K562 (cell line): ENCODE data around the gene RINT1. TPM values are rescaled to one million over a fixed set of nuclear protein-coding genes. Genes with fewer than 3 reads are reported as not detected.

Experiments used
- ATAC-seq: fragments of 200-7000 bp; cut with Tn5 transposase; 3 replicates; pipeline ENCODE4 v1.9.1; 2020; ENCODE audit warnings: moderate library complexity
- BruUV-seq: library from RNA; stranded (reverse); fragments of 400-500 nt; replicated peaks from 2 replicates; lab custom pipeline; 2021; lab: Mats Ljungman, UMichigan
- CTCF ChIA-PET: fragments of 300-600 bp; formaldehyde crosslinking; extraction: SDS; loops from one replicate; lab custom pipeline; 2021; ENCODE audit warnings: low intra/inter-chr PET ratio; lab: Yijun Ruan, JAX
- POLR2A ChIA-PET: fragments of 300-600, 350-650 bp; sonication (Branson Sonifier 250); formaldehyde crosslinking; extraction: SDS; loops from one replicate; lab custom pipeline; 2021; ENCODE audit warnings: antibody characterized with exemption, inconsistent platforms; lab: Yijun Ruan, JAX
- DNase-seq, 4 experiments: peaks; one replicate each; pipeline versions ENCODE4 v3.0.0 to v3.0.0-alpha.2; 2011 to 2018; ENCODE audit warnings: low spot score in 3 of 4, mixed read lengths in 3 of 4; ENCODE audit errors: extremely low read depth in 1 of 4
- FAIRE-seq: peaks from 2 replicates; lab custom pipeline; 2011; peaks lifted over from hg19 to GRCh38; lab: Jason Lieb, UNC
- H2AFZ ChIP-seq: 2 replicates; pipeline ENCODE4 v1.6.0; 2011; ENCODE audit warnings: low read depth, low read length, control low read depth, inconsistent platforms
- H3K27ac ChIP-seq: fragments of 200-600 bp; 3 replicates; pipeline ENCODE4 v1.8.0; 2011; ENCODE audit warnings: low read depth, mild to moderate bottlenecking, control low read depth, inconsistent platforms, low read length, moderate library complexity, mixed read lengths; ENCODE audit errors: extremely low read depth
- H3K27me3 ChIP-seq, 2 experiments: fragments of 300-600 bp in 1 of 2; 2 replicates in 1 of 2; 3 replicates in 1 of 2; pipeline versions ENCODE4 v1.6.0 to v1.8.0; 2011; ENCODE audit warnings: inconsistent platforms in 2 of 2, low read length in 2 of 2, mild to moderate bottlenecking in 1 of 2, mixed read lengths in 1 of 2, moderate library complexity in 1 of 2; ENCODE audit not compliant: control insufficient read depth in 2 of 2, insufficient read depth in 2 of 2
- H3K36me3 ChIP-seq: fragments of 300-600 bp; 3 replicates; pipeline ENCODE4 v1.8.0; 2011; ENCODE audit warnings: mild to moderate bottlenecking, low read length, inconsistent platforms; ENCODE audit not compliant: control insufficient read depth, insufficient read depth
- H3K4me1 ChIP-seq, 2 experiments: fragments of 200-600 bp in 1 of 2; replicated peaks in 1 of 2; 2 replicates in 1 of 2; 3 replicates in 1 of 2; pipeline versions ENCODE4 v1.5.1 to v1.8.0; 2011; ENCODE audit warnings: inconsistent platforms in 2 of 2, low read length in 2 of 2, mild to moderate bottlenecking in 1 of 2, mixed read lengths in 1 of 2, moderate library complexity in 1 of 2; ENCODE audit not compliant: control insufficient read depth in 2 of 2, insufficient read depth in 2 of 2
- H3K4me2 ChIP-seq: 2 replicates; pipeline ENCODE4 v1.6.1; 2011; ENCODE audit warnings: low read length, control low read depth, inconsistent platforms, mixed read lengths; ENCODE audit not compliant: insufficient read depth
- H3K4me3 ChIP-seq: fragments of 200-600 bp; sonication (generic), shearing (Covaris generic); 2 replicates; pipeline ENCODE4 v1.5.1; 2016; ENCODE audit warnings: control low read depth, inconsistent platforms
- H3K79me2 ChIP-seq: fragments of 200-600 bp; 3 replicates; pipeline ENCODE4 v1.8.0; 2011; ENCODE audit warnings: low read length, inconsistent platforms; ENCODE audit not compliant: control insufficient read depth, insufficient read depth
- H3K9ac ChIP-seq, 2 experiments: 2 replicates each; pipeline versions ENCODE4 v1.6.0 to v1.6.1; 2011; ENCODE audit warnings: low read depth in 2 of 2, low read length in 2 of 2, control low read depth in 1 of 2, inconsistent platforms in 1 of 2, mild to moderate bottlenecking in 1 of 2, mixed read lengths in 1 of 2; ENCODE audit not compliant: insufficient read depth in 1 of 2
- H3K9me1 ChIP-seq: one replicate; pipeline ENCODE4 v1.6.0; 2011; ENCODE audit warnings: inconsistent platforms, mild to moderate bottlenecking, low read length, moderate library complexity; ENCODE audit not compliant: control insufficient read depth, insufficient read depth
- H3K9me3 ChIP-seq: replicated peaks from 2 replicates; pipeline ENCODE4 v1.5.1; 2011; ENCODE audit warnings: low read depth, low read length, inconsistent platforms; ENCODE audit not compliant: control insufficient read depth, insufficient read depth
- H4K20me1 ChIP-seq: replicated peaks from 2 replicates; pipeline ENCODE4 v1.6.1; 2011; ENCODE audit warnings: low read length, inconsistent platforms, mixed read lengths; ENCODE audit not compliant: control insufficient read depth, insufficient read depth
- CTCFL ChIP-seq: IDR thresholded peaks from 2 replicates; pipeline ENCODE4 v1.6.1; 2011; ENCODE audit warnings: borderline replicate concordance, low read depth, mild to moderate bottlenecking, moderate library complexity, low read length; ENCODE audit not compliant: insufficient read depth, poor library complexity, severe bottlenecking
- FOXP1 ChIP-seq: sonication (generic); formaldehyde crosslinking; IDR thresholded peaks from 2 replicates; pipeline ENCODE4 v1.8.0; 2022; ENCODE audit warnings: mild to moderate bottlenecking, missing genetic modification reagents
- NFE2 ChIP-seq: IDR thresholded peaks from 2 replicates; pipeline ENCODE4 v1.6.1; 2014; ENCODE audit warnings: antibody characterized with exemption, low read depth
- NFIC ChIP-seq: fragments of 450-650 bp; IDR thresholded peaks from 2 replicates; pipeline ENCODE4 v1.6.1; 2017; ENCODE audit warnings: mild to moderate bottlenecking, inconsistent platforms
- TCF7 ChIP-seq: sonication (generic); IDR thresholded peaks from 2 replicates; pipeline ENCODE4 v1.6.1; 2016; ENCODE audit warnings: antibody characterized with exemption, borderline replicate concordance
- ZNF121 ChIP-seq: sonication (generic); formaldehyde crosslinking; conservative IDR thresholded peaks from 2 replicates; pipeline ENCODE4 v1.8.0; 2022; ENCODE audit warnings: missing genetic modification reagents
- ZNF124 ChIP-seq: sonication (generic); formaldehyde crosslinking; IDR thresholded peaks from 2 replicates; pipeline ENCODE4 v1.8.1; 2022; ENCODE audit warnings: missing genetic modification reagents
- ZNF41 ChIP-seq: fragments of 250-450 bp; sonication (Bioruptor Pico); conservative IDR thresholded peaks from 2 replicates; pipeline ENCODE4 v1.4.0; 2020; ENCODE audit warnings: mild to moderate bottlenecking
- ZNF583 ChIP-seq: fragments of 250-450 bp; sonication (Bioruptor Pico); IDR thresholded peaks from 2 replicates; pipeline ENCODE4 v1.4.0; 2020
- WGBS: fragments of 100-300 bp; shearing (Covaris generic); methylation state at CpG from one replicate; pipeline ENCODE4 v1.1.6; 2016; ENCODE audit warnings: low coverage, mixed read lengths; ENCODE audit not compliant: insufficient coverage; ENCODE audit errors: missing lambda C conversion rate; 5-methylcytosine and 5-hydroxymethylcytosine counted together
- in situ Hi-C: fragments of 300-500 bp; cut with MboI; formaldehyde crosslinking; loops from 4 replicates; pipeline ENCODE4 v1.15.0; 2018; ENCODE audit warnings: inconsistent platforms, mixed read lengths
- intact Hi-C: fragments of 100-400 bp; cut with micrococcal nuclease; formaldehyde crosslinking; loops from 2 replicates; pipeline ENCODE4 v1.14.2; 2022
- polyA plus RNA-seq, 8 experiments: library from polyadenylated mRNA; depleted of rRNA in 4 of 8; stranded (reverse) in 5 of 8; unstranded in 3 of 8; fragments of >200 nt; fragmentation: Nextera tagmentation in 2 of 8; fragmentation: Illumina TruSeq in 1 of 8; extraction: Ambion mirVana in 2 of 8; extraction: Trizol in 1 of 8; gene quantifications; 2 replicates each; pipeline versions ENCODE4 v1.2.1 to v1.2.3, GENCODE V29; 2011 to 2014; ENCODE audit warnings: inconsistent platforms in 1 of 8, missing spikeins in 1 of 8
- total RNA-seq, 7 experiments: library from RNA; depleted of rRNA in 6 of 7; stranded (reverse); fragments of >200 nt in 6 of 7; fragmentation: Illumina TruSeq in 2 of 7; extraction: Trizol in 2 of 7; gene quantifications; 2 replicates each; pipeline versions ENCODE4 v1.2.1 to v1.2.3, GENCODE V29; 2011 to 2021; ENCODE audit warnings: low replicate concordance in 1 of 7
- TF ChIP-seq, protein P1 (sequence below): fragments of 200-400 bp; formaldehyde crosslinking; IDR thresholded peaks from 2 replicates; pipeline ENCODE4 v1.6.1; 2017; ENCODE audit warnings: mild to moderate bottlenecking, low read depth, low read length, moderate library complexity
- TF ChIP-seq, protein P2 (sequence below): fragments of 250-450 bp; sonication (Bioruptor Pico); IDR thresholded peaks from 2 replicates; pipeline ENCODE4 v1.8.0; 2022; ENCODE audit warnings: inconsistent platforms
- TF ChIP-seq, protein P3 (sequence below): fragments of 450-650 bp; IDR thresholded peaks from 2 replicates; pipeline ENCODE4 v1.6.1; 2016; ENCODE audit warnings: borderline replicate concordance

Gene RINT1
- total and polyA plus RNA-seq, 9 of the 15 experiments (the other 6 are each of a cell fraction or from before 2014, with no cell fraction given), result 21.3 to 74.3 (median 27.4) TPM

GRCh38 chr7:105602325-105603305 is 70.6 kb downstream of the RINT1 start:
- no peaks in the 10 kb centered on the region for H3K9me3 ChIP-seq
- H3K27me3 ChIP-seq, result peaks cover 6 to 19% of the 10 kb centered on the region in 2 experiments; a peak in 3 of 5 replicates
- H3K79me2 ChIP-seq, result peaks cover 5% of the 10 kb centered on the region; the same call in 1 of the 3 replicates
- in situ Hi-C loops, result no loop called here
- ChIA-PET POLR2A (interaction anchor here (0.6 to 1.5 kb wide), 7 partner anchors 8 to 441 kb away, joined by 3 to 7 read pairs (median 3); no protein-coding TSS in a partner anchor), CTCF (no interaction called here)
- H3K9me1 ChIP-seq, result no peaks in the 10 kb centered on the region
- ATAC-seq (no peak), FAIRE-seq (no peak), DNase-seq (no peak)
- no peaks in the 10 kb centered on the region for H4K20me1 ChIP-seq
- BruUV-seq, result no TSS peak
- no peak overlapping the region for H3K4me2 ChIP-seq
- H2AFZ ChIP-seq, result no peak overlapping the region
- no peaks in the 10 kb centered on the region for H3K36me3 ChIP-seq
- 40% methylated on average over 19 of the region's 19 CpGs for WGBS
- H3K9ac ChIP-seq, result no peak overlapping the region
- H3K27ac ChIP-seq, result no peak overlapping the region
- intact Hi-C loops, result no loop called here
- peaks cover 0 to 10% of the 10 kb centered on the region in 2 experiments; a peak in 3 of 5 replicates for H3K4me1 ChIP-seq
- no peak overlapping the region for H3K4me3 ChIP-seq
- TF ChIP-seq TCF7 (no peak), CTCFL (no peak), ZNF41 (no peak), FOXP1 (CRISPR knock-in tag) (no peak), ZNF121 (CRISPR knock-in tag) (0 out of 2 replicates have a peak, but pooled peaks have one; percentile 51), NFIC (0 out of 2 replicates have a peak, but pooled peaks have one; percentile 24), ZNF124 (no peak), NFE2 (no peak), ZNF583 (CRISPR knock-in tag) (no peak)
- TF ChIP-seq, protein P1, sequence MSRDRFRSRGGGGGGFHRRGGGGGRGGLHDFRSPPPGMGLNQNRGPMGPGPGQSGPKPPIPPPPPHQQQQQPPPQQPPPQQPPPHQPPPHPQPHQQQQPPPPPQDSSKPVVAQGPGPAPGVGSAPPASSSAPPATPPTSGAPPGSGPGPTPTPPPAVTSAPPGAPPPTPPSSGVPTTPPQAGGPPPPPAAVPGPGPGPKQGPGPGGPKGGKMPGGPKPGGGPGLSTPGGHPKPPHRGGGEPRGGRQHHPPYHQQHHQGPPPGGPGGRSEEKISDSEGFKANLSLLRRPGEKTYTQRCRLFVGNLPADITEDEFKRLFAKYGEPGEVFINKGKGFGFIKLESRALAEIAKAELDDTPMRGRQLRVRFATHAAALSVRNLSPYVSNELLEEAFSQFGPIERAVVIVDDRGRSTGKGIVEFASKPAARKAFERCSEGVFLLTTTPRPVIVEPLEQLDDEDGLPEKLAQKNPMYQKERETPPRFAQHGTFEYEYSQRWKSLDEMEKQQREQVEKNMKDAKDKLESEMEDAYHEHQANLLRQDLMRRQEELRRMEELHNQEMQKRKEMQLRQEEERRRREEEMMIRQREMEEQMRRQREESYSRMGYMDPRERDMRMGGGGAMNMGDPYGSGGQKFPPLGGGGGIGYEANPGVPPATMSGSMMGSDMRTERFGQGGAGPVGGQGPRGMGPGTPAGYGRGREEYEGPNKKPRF, result no peak
- TF ChIP-seq, protein P2, sequence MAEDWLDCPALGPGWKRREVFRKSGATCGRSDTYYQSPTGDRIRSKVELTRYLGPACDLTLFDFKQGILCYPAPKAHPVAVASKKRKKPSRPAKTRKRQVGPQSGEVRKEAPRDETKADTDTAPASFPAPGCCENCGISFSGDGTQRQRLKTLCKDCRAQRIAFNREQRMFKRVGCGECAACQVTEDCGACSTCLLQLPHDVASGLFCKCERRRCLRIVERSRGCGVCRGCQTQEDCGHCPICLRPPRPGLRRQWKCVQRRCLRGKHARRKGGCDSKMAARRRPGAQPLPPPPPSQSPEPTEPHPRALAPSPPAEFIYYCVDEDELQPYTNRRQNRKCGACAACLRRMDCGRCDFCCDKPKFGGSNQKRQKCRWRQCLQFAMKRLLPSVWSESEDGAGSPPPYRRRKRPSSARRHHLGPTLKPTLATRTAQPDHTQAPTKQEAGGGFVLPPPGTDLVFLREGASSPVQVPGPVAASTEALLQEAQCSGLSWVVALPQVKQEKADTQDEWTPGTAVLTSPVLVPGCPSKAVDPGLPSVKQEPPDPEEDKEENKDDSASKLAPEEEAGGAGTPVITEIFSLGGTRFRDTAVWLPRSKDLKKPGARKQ (CRISPR knock-in tag), result no peak
- TF ChIP-seq, protein P3, sequence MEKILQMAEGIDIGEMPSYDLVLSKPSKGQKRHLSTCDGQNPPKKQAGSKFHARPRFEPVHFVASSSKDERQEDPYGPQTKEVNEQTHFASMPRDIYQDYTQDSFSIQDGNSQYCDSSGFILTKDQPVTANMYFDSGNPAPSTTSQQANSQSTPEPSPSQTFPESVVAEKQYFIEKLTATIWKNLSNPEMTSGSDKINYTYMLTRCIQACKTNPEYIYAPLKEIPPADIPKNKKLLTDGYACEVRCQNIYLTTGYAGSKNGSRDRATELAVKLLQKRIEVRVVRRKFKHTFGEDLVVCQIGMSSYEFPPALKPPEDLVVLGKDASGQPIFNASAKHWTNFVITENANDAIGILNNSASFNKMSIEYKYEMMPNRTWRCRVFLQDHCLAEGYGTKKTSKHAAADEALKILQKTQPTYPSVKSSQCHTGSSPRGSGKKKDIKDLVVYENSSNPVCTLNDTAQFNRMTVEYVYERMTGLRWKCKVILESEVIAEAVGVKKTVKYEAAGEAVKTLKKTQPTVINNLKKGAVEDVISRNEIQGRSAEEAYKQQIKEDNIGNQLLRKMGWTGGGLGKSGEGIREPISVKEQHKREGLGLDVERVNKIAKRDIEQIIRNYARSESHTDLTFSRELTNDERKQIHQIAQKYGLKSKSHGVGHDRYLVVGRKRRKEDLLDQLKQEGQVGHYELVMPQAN, result no peak
